Hippocampal formation (tissue), 2 donors: ENCODE results near the gene RNF183.
"Not testable (repeated sequence)": the region's sequence is repeated elsewhere in the genome, so short reads cannot be mapped to it uniquely, and the experiment has no call there.

Experiments
- DNase-seq, 2 donors: peaks; one replicate each; lab custom pipeline; 2025; lab: John Stamatoyannopoulos, UW

RNF183 gene

GRCh38 chr9:113274474-113275156 is 28.6 kb downstream of the RNF183 start:
- peak in 1 of 2 donors; percentile 74 for DNase-seq

- no peak for DNase-seq
These were observed 33.3 kb downstream of the RNF183 start for GRCh38 chr9:113269871-113270270.

GRCh38 chr9:113269355-113269754 is 33.8 kb downstream of the RNF183 start:
- DNase-seq: no peak

- DNase-seq: no peak
These were observed 35.1 kb downstream of the RNF183 start for GRCh38 chr9:113267911-113268566.

- DNase-seq: no peak
These were observed 37.0 kb downstream of the RNF183 start for GRCh38 chr9:113266174-113266573.

GRCh38 chr9:113261917-113262671 is 41.1 kb downstream of the RNF183 start:
- no peak for DNase-seq

- no peak for DNase-seq
These were observed 44.9 kb downstream of the RNF183 start for GRCh38 chr9:113258282-113258681.

GRCh38 chr9:113257863-113258262 is 45.3 kb downstream of the RNF183 start:
- no peak for DNase-seq

- no peak for DNase-seq
These were observed 47.7 kb downstream of the RNF183 start for GRCh38 chr9:113255438-113255837.

- no peak for DNase-seq
These were observed 48.2 kb downstream of the RNF183 start for GRCh38 chr9:113254991-113255390.

GRCh38 chr9:113250807-113251206 is 52.4 kb downstream of the RNF183 start:
- DNase-seq: no peak

GRCh38 chr9:113249661-113250060 is 53.5 kb downstream of the RNF183 start:
- DNase-seq: not testable (repeated sequence)

GRCh38 chr9:113247640-113248039 is 55.5 kb downstream of the RNF183 start:
- no peak for DNase-seq
